T47D (cell line): ENCODE data around the gene KAZN.

Experiments used
- DNase-seq, 2 experiments: peaks; one replicate each; pipeline versions ENCODE4 v3.0.0 to v3.0.0-alpha.2; 2011 to 2012; ENCODE audit warnings: low read depth in 1 of 2, low spot score in 1 of 2
- JUND ChIP-seq: IDR thresholded peaks from 2 replicates; pipeline ENCODE4 v1.6.1; 2012; ENCODE audit warnings: low read depth
- in situ Hi-C: cut with HindIII; loops from 2 replicates; pipeline ENCODE4 v1.10.0; 2016; ENCODE audit warnings: low sequenced_read_pairs, low pct_unique_long_range_greater_than_20kb

KAZN gene

GRCh38 chr1:15156807-15157380 is 558.4 kb downstream of the KAZN start:
- DNase-seq = no peak
- in situ Hi-C loops = no loop called here
- no peak for TF ChIP-seq JUND

GRCh38 chr1:15157524-15158399 is 559.3 kb downstream of the KAZN start:
- no peak for DNase-seq
- TF ChIP-seq JUND = no peak
- in situ Hi-C loops = no loop called here

DNA sequence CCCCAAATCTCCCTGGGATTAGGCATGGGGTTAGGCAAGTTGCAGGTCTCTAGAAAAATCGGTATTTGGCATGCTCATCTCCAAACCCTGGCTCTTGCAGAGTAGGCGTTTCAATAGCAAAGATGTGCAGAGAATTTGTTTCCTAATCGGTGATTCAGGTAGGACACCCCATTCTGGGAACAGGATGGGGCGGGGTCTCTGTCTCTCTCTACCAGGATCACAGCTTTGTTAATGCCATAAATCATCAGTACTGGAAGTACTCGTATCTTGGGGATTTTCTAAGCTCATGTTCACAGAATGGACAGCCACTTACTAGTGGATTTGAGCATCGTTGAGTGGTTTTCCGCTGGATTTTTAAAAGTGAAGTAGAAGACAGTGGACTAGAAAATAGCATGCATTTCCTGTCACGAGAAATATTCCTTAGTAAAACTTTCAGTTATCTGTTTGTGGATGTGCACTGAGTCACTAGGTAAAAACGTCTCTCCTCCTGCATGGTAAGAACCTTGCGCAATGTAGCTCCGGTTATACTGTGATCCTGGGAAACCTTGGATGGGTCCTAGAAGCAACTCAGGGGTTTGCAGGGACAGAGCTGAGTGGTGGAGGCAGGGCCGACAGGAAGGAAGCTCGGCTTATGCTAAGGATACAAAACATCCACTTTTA is 560.2 kb downstream of the KAZN start:
- DNase-seq = no peak
- in situ Hi-C loops = no loop called here

DNA sequence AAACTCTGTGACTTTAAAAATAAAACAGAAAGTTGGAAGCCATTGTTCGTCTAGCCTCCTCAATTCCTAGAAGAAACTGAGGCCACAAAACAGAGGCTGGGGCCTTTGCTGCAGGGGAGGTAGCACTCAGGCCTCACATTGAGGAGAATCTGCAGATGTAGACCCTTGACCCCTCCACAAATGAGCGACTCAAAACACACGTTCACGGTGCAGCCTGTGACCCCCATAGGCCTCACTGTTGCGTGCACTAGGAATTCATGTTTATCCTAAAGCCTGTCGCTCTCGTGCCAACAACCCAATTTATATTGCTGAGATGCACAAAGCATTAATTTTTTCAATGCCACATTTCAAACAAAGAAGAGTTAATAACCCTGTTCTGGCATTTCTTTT is 560.7 kb downstream of the KAZN start:
- in situ Hi-C loops = no loop called here
- DNase-seq = no peak
- no peak for TF ChIP-seq JUND

More for the DNA sequence above, 560.2 kb downstream of the KAZN start:
- no peak for TF ChIP-seq JUND

- in situ Hi-C loops = no loop called here
- no peak for TF ChIP-seq JUND
- no peak for DNase-seq
Observed at GRCh38 chr1:15160626-15161025, 562.1 kb downstream of the KAZN start.

DNA sequence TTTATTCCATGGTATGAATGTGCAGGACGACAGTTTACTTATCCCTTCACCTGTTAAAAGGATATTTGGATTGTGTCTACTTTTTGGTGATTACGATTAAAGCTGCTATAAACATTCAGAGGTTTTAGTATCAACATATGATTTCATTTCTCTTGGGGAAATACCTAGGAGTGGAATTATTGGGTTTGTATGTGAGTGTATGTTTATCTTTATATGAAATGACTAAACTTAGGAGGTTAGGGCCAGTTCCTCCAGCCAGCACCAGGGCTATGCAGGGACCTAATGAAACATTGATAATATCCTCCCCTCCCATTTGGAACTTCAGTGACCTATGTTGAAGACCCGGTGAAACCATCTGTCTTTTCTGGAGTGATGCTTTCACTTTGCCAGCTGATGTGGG is 568.9 kb downstream of the KAZN start:
- TF ChIP-seq JUND = no peak
- DNase-seq = no peak
- in situ Hi-C loops = no loop called here
